Pancreas (tissue), 10 donors: ENCODE measurements around the gene SYT9. TPM values are rescaled to one million over a fixed set of nuclear protein-coding genes. Genes with fewer than 3 reads are reported as not detected.

Source experiments
- ATAC-seq, 4 donors: fragments of 200-7000 bp; cut with Tn5 transposase; one replicate each; pipeline versions ENCODE4 v1.8.0 to v1.9.1; 2020; ENCODE audit warnings: mild to moderate bottlenecking in 4 of 4, moderate library complexity in 4 of 4
- DNase-seq, 6 donors: peaks; one replicate each; pipeline ENCODE4 v3.0.0-alpha.2; 2020
- FAIRE-seq: peaks from 2 replicates; lab custom pipeline; 2012; peaks lifted over from hg19 to GRCh38; lab: Jason Lieb, UNC
- H3K27ac ChIP-seq, 4 donors: fragments of 200-600 bp; sonication (generic); 1 replicate in 3 of 4; 2 replicates in 1 of 4; pipeline versions ENCODE4 v1.5.0 to v1.8.0; 2020
- H3K27me3 ChIP-seq, 4 donors: fragments of 200-600 bp; one replicate each; pipeline ENCODE4 v1.8.0; 2021
- H3K36me3 ChIP-seq, 3 donors: fragments of 200-600 bp; sonication (generic) in 1 of 3; one replicate each; pipeline versions ENCODE4 v1.5.0 to v1.8.0; 2020 to 2021
- H3K4me1 ChIP-seq, 3 donors: fragments of 200-600 bp; one replicate each; pipeline ENCODE4 v1.8.0; 2021
- H3K4me3 ChIP-seq, 4 donors: fragments of 200-600 bp; sonication (generic) in 2 of 4; one replicate each; pipeline versions ENCODE4 v1.5.0 to v1.8.0; 2020 to 2021
- H3K9me3 ChIP-seq, 4 donors: fragments of 200-600 bp; one replicate each; pipeline ENCODE4 v1.8.0; 2021
- CTCF ChIP-seq, 4 donors: fragments of 200-600 bp; sonication (generic) in 3 of 4; IDR thresholded peaks; one replicate each; pipeline versions ENCODE4 v1.5.0 to v1.8.0; 2021; ENCODE audit warnings: antibody characterized with exemption in 4 of 4
- WGBS, 2 donors: extraction: QIAGEN DNeasy Blood & Tissue Kit; methylation state at CpG; one replicate each; pipeline ENCODE4 v1.1.7; 2013; 5-methylcytosine and 5-hydroxymethylcytosine counted together
- intact Hi-C, 3 donors: fragments of 100-400 bp; cut with DNase I; formaldehyde crosslinking; loops; one replicate each; pipeline versions ENCODE4 v1.11.1 to v1.14.2; 2022
- polyA plus RNA-seq, 2 donors: library from polyadenylated mRNA; stranded (reverse); fragments of 200-250 nt; gene quantifications; one replicate each; pipeline ENCODE4 v1.2.3, GENCODE V29; 2013
- total RNA-seq, 6 donors: library from RNA; stranded (reverse); fragmentation: NEBNext Ultra II Directional in 4 of 6; extraction: Animal tissue kit (Norgen Biotek cat#: 25700) in 4 of 6; gene quantifications; one replicate each; pipeline versions ENCODE4 v1.2.1 to v1.2.4, GENCODE V29; 2021 to 2023
- donor health status: healthy with polysubstance abuse.
- donor health status: DM: no; HTN: no; CAD: no; lungs with moderate emphysema.
- donor health status: DM: no; HTN: no; CAD: no.
- donor health status: control.
- donor health status: control.
- donor health status: Bipolar disorder and iron deficiency.
- donor health status: DM: yes; HTN: yes; CAD: no.
- donor health status: DM: no; HTN: no; CAD: no.
- donor health status: DM: no; HTN: no; CAD: no.
- donor health status: DM: yes; HTN: yes; CAD: no.

Gene SYT9
- total and polyA plus RNA-seq, 8 donors = 0.38 to 2.0 (median 1.0) TPM

DNA sequence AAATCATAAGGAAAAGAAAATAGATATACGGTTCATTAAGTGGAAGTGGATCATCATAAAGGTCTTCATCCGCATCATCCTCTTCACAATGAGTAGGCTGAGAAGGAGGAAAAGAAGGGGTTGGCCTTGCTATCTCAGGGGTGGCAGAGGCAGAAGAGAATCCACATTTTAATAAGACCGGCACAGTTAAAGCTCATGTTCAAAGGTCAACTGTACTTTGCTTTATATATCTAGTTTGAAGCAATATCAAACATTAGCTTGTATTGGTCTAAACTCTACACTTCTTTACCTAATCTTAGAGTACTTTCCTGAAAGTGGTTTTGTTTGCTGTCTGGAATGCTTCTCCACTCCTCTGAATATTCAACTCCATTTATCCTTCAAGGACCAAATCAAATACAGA is 256.4 kb downstream of the SYT9 start:
- no peaks in the 10 kb centered on the region for H3K9me3 ChIP-seq
- intact Hi-C loops = no loop called here
- no peak overlapping the region for H3K4me3 ChIP-seq
- H3K27me3 ChIP-seq = no peaks in the 10 kb centered on the region
- no peak for TF ChIP-seq CTCF (IDR thresholded peaks at IDR 0.05)
- H3K4me1 ChIP-seq = peaks cover 13 to 28% (median 22%) of the 10 kb centered on the region in 3 donors
- H3K36me3 ChIP-seq = no peaks in the 10 kb centered on the region
- no peak for DNase-seq
- FAIRE-seq = no peak
- ATAC-seq = no peak
- H3K27ac ChIP-seq = no peak overlapping the region
- 59 to 62% methylated on average over 3 of the region's 3 CpGs for WGBS, 2 donors

DNA sequence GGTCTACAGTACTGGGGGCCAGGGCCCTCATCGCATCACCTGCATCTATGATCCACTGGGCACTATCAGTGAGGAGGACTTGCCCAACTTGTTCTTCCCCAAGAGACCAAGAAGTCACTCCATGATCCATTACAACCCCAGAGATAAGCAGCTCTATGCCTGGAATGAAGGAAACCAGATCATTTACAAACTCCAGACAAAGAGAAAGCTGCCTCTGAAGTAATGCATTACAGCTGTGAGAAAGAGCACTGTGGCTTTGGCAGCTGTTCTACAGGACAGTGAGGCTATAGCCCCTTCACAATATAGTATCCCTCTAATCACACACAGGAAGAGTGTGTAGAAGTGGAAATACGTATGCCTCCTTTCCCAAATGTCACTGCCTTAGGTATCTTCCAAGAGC is 258.3 kb downstream of the SYT9 start:
- intact Hi-C loops = no loop called here
- DNase-seq (no peak), ATAC-seq (no peak), FAIRE-seq (no peak)
- Histone ChIP-seq H3K4me3 (no peak overlapping the region), H3K4me1 (peaks cover 13 to 28% (median 27%) of the 10 kb centered on the region in 3 donors), H3K27me3 (no peaks in the 10 kb centered on the region), H3K9me3 (no peaks in the 10 kb centered on the region), H3K36me3 (no peaks in the 10 kb centered on the region), H3K27ac (no peak overlapping the region)
- WGBS, 2 donors = 94 to 95% methylated on average over 2 of the region's 2 CpGs
- TF ChIP-seq CTCF (IDR thresholded peaks at IDR 0.05) = no peak

DNA sequence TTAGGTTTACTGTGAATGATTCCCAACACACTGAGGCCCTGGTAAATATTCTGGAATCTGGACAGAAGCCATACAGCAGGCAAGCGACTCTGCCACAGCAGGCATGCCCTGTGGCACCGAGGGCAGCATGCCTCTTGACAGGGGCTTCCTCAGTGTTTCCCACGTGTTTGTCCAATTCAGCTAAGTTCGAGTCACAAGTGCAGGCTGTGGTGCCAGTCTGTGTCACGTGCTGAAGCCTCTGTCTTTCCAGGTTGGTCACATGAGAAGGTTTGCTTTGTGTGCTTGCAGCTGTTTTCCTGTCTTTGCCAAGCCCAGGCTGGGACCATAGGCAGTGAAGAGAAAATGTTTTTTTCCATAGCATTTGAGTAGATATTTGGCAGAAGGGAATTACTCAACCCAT is 259.7 kb downstream of the SYT9 start:
- Histone ChIP-seq H3K4me1 (peaks cover 13 to 29% (median 28%) of the 10 kb centered on the region in 3 donors), H3K4me3 (no peak overlapping the region), H3K27ac (peak overlapping the region; percentile 28 to 89 (median 60)), H3K9me3 (no peaks in the 10 kb centered on the region), H3K27me3 (no peaks in the 10 kb centered on the region), H3K36me3 (no peaks in the 10 kb centered on the region)
- WGBS, 2 donors = 10 to 11% methylated on average over 5 of the region's 5 CpGs
- intact Hi-C loops = no loop called here
- FAIRE-seq (no peak), ATAC-seq (peak; percentile 44 to 64 (median 52)), DNase-seq (peak in 5 of 6 donors; percentile 61 to 82 (median 75))
- no peak for TF ChIP-seq CTCF (IDR thresholded peaks at IDR 0.05)

- ATAC-seq (peak; percentile 19 to 56 (median 39)), DNase-seq (peak in 5 of 6 donors; percentile 47 to 76 (median 59)), FAIRE-seq (no peak)
- peaks cover 13 to 29% (median 28%) of the 10 kb centered on the region in 3 donors for H3K4me1 ChIP-seq
- peak overlapping the region in 3 of 4 donors; percentile 69 to 77 (median 75) for H3K4me3 ChIP-seq
- WGBS, 2 donors = 14 to 15% methylated on average over 18 of the region's 18 CpGs
- no peaks in the 10 kb centered on the region for H3K9me3 ChIP-seq
- H3K27me3 ChIP-seq = no peaks in the 10 kb centered on the region
- intact Hi-C loops = no loop called here
- TF ChIP-seq CTCF (IDR thresholded peaks at IDR 0.05) = no peak
- H3K27ac ChIP-seq = peak overlapping the region; percentile 72 to 89 (median 80)
- H3K36me3 ChIP-seq = no peaks in the 10 kb centered on the region
Measured at GRCh38 chr11:7512525-7513233, 261.0 kb downstream of the SYT9 start.
